Measurements from ENCODE around the gene ETS1. TPM values are rescaled to one million over a fixed set of nuclear protein-coding genes. Genes with fewer than 3 reads are reported as not detected.
"Not testable (repeated sequence)": the region's sequence is repeated elsewhere in the genome, so short reads cannot be mapped to it uniquely, and the experiment has no call there.

The ETS1 gene
- total RNA-seq, 2 donors from 2014 or later, result 15.2 to 30.0 TPM

DNA sequence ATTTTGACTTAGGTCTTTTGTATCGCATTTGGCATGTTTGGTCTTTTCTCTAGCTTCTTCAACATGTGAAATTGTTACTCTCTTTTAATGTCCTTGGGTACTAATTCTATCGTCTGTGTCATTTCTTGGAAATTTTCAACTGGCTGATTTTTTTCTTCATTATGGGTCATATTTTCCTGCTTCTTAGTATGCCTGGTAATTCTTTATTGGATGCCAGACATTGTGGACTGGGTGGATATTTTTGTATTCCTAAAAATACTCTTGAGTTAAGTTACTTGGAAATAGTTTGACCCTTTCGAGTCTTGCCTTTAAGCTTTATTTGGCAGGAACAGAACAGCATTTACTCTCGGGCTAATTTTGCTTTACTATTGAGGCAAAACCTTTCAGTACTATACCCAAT is 140.1 kb downstream of the ETS1 start:
- peaks cover 4% of the 10 kb centered on the region for H3K4me1 ChIP-seq (replicated peaks)
- no peaks in the 10 kb centered on the region for H3K27me3 ChIP-seq (replicated peaks; ENCODE audit: insufficient read depth)
- intact Hi-C loops (cut with DNase I), result no loop called here
- no peaks in the 10 kb centered on the region for H3K9me3 ChIP-seq
- TF ChIP-seq POLR2A (IDR thresholded peaks at IDR 0.05) (no peak), POLR2AphosphoS5 (IDR thresholded peaks at IDR 0.05) (no peak)
- TF ChIP-seq, protein P1, sequence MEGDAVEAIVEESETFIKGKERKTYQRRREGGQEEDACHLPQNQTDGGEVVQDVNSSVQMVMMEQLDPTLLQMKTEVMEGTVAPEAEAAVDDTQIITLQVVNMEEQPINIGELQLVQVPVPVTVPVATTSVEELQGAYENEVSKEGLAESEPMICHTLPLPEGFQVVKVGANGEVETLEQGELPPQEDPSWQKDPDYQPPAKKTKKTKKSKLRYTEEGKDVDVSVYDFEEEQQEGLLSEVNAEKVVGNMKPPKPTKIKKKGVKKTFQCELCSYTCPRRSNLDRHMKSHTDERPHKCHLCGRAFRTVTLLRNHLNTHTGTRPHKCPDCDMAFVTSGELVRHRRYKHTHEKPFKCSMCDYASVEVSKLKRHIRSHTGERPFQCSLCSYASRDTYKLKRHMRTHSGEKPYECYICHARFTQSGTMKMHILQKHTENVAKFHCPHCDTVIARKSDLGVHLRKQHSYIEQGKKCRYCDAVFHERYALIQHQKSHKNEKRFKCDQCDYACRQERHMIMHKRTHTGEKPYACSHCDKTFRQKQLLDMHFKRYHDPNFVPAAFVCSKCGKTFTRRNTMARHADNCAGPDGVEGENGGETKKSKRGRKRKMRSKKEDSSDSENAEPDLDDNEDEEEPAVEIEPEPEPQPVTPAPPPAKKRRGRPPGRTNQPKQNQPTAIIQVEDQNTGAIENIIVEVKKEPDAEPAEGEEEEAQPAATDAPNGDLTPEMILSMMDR (IDR thresholded peaks at IDR 0.05), result no peak
- no peak for DNase-seq (ENCODE audit: low spot score)
- H3K36me3 ChIP-seq, result no peaks in the 10 kb centered on the region
- H3K27ac ChIP-seq, result no peak overlapping the region
- WGBS, result 92% methylated on average over 4 of the region's 4 CpGs
- no peak overlapping the region for H3K4me3 ChIP-seq

GRCh38 chr11:128445921-128446320 is 141.4 kb downstream of the ETS1 start:
- H3K9me3 ChIP-seq; H3K27ac ChIP-seq; H3K27me3 ChIP-seq (replicated peaks; ENCODE audit: insufficient read depth); H3K4me1 ChIP-seq (replicated peaks); intact Hi-C loops (cut with DNase I); DNase-seq (ENCODE audit: low spot score); H3K4me3 ChIP-seq; H3K36me3 ChIP-seq: not testable (repeated sequence)
- WGBS, result 79% methylated on average over 1 of the region's 1 CpG

DNA sequence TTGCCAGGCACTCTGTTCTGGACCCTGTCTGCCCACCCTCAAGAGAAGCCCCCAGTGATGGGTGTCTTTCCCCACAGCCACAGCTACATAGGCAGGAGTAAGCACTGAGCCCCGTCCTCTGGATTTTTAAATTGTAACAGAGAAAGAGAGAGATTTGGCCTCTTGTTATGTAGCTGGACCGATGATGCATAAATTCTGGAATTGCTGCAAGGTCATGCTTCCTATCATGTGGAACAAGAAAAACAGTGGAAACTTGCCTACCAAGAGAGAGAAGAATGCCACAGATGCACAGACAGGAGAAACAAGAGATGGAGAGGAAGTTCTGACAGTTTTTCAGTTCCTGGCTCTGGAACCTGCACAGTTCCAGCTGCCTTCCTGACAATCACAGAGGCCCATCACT is 150.2 kb downstream of the ETS1 start:
- intact Hi-C loops (cut with DNase I), result no loop called here
- no peaks in the 10 kb centered on the region for H3K4me1 ChIP-seq (replicated peaks)

DNA sequence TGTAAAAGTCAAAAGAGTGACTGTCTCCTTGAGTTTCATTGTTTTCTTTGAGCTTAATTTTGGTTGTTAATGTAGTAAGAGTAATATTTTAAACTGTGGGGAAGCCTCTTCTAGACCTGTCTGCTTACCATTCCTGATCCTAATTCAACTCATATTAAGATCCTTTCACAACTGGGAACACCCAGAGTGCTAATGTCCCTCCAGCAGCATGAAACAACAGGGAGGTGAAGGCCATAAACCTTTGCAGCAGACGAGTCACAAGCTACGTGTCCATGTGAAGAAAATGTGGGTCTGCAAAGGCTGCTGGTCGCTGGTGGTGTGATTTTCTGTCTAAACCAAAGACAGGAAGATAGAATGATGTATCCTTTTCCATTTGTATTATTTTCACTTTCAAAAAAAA is 152.5 kb downstream of the ETS1 start:
- Histone ChIP-seq H3K9me3 (no peaks in the 10 kb centered on the region), H3K27ac (no peak overlapping the region), H3K36me3 (no peaks in the 10 kb centered on the region), H3K4me3 (no peak overlapping the region), H3K4me1 (replicated peaks) (no peaks in the 10 kb centered on the region), H3K27me3 (replicated peaks; ENCODE audit: insufficient read depth) (no peaks in the 10 kb centered on the region)
- no peak for DNase-seq (ENCODE audit: low spot score)
- intact Hi-C loops (cut with DNase I), result no loop called here
- TF ChIP-seq POLR2A (IDR thresholded peaks at IDR 0.05) (no peak), POLR2AphosphoS5 (IDR thresholded peaks at IDR 0.05) (no peak)
- TF ChIP-seq, protein P1 (IDR thresholded peaks at IDR 0.05), result no peak
- 80% methylated on average over 3 of the region's 3 CpGs for WGBS

More for the DNA sequence above, 150.2 kb downstream of the ETS1 start:
- no peak for DNase-seq (ENCODE audit: low spot score)
- TF ChIP-seq POLR2A (IDR thresholded peaks at IDR 0.05), result no peak
- TF ChIP-seq, protein P1 (IDR thresholded peaks at IDR 0.05), result no peak
- no peak for TF ChIP-seq POLR2AphosphoS5 (IDR thresholded peaks at IDR 0.05)
- H3K27me3 ChIP-seq (replicated peaks; ENCODE audit: insufficient read depth), result no peaks in the 10 kb centered on the region
- H3K27ac ChIP-seq, result no peak overlapping the region
- WGBS, result 70% methylated on average over 2 of the region's 2 CpGs
- no peaks in the 10 kb centered on the region for H3K36me3 ChIP-seq
- H3K4me3 ChIP-seq, result no peak overlapping the region
- H3K9me3 ChIP-seq, result no peaks in the 10 kb centered on the region

- no peak overlapping the region for H3K4me3 ChIP-seq
- intact Hi-C loops (cut with DNase I), result no loop called here
- DNase-seq (ENCODE audit: low spot score), result no peak
- no peak for TF ChIP-seq POLR2A (IDR thresholded peaks at IDR 0.05)
- TF ChIP-seq, protein P1 (IDR thresholded peaks at IDR 0.05), result no peak
- no peak for TF ChIP-seq POLR2AphosphoS5 (IDR thresholded peaks at IDR 0.05)
- H3K36me3 ChIP-seq, result no peaks in the 10 kb centered on the region
- 80% methylated on average over 4 of the region's 4 CpGs for WGBS
- H3K4me1 ChIP-seq (replicated peaks), result no peaks in the 10 kb centered on the region
- H3K9me3 ChIP-seq, result no peaks in the 10 kb centered on the region
- H3K27me3 ChIP-seq (replicated peaks; ENCODE audit: insufficient read depth), result no peaks in the 10 kb centered on the region
- no peak overlapping the region for H3K27ac ChIP-seq
These were observed 152.9 kb downstream of the ETS1 start for GRCh38 chr11:128434411-128434810.

Measured in prostate gland (tissue), 2 donors.